ENCODE measurements around the gene SLC22A7. TPM values are rescaled to one million over a fixed set of nuclear protein-coding genes. Genes with fewer than 3 reads are reported as not detected.

SLC22A7 gene
- total RNA-seq, 6 experiments from 2014 or later = not detected

DNA sequence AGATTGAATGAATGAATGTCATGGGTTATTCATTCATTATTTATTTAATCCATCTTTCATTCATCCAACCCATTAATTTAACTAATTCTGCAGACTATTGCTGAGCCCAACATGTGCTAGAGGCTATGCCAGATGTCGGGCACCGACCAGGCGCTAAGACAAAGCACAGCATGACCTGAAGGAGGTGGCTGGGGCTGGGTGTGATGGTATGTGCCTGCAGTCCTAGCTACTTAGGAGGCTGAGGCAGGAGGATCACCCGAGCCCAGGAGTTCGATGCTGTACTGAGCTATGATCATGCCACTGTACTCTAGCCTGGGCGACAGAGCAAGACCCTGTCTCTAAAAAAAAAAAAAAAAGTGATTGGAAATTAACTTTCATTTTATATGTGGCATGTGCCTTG is 5.7 kb upstream of the SLC22A7 start:
- no peaks in the 10 kb centered on the region; the same call in 1 of the 2 replicates for H3K4me1 Mint-ChIP-seq (ENCODE audit: low read depth)
- TF ChIP-seq, protein P1, sequence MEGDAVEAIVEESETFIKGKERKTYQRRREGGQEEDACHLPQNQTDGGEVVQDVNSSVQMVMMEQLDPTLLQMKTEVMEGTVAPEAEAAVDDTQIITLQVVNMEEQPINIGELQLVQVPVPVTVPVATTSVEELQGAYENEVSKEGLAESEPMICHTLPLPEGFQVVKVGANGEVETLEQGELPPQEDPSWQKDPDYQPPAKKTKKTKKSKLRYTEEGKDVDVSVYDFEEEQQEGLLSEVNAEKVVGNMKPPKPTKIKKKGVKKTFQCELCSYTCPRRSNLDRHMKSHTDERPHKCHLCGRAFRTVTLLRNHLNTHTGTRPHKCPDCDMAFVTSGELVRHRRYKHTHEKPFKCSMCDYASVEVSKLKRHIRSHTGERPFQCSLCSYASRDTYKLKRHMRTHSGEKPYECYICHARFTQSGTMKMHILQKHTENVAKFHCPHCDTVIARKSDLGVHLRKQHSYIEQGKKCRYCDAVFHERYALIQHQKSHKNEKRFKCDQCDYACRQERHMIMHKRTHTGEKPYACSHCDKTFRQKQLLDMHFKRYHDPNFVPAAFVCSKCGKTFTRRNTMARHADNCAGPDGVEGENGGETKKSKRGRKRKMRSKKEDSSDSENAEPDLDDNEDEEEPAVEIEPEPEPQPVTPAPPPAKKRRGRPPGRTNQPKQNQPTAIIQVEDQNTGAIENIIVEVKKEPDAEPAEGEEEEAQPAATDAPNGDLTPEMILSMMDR (IDR thresholded peaks at IDR 0.05) = no peak
- peaks cover 21% of the 10 kb centered on the region for H3K27me3 Mint-ChIP-seq (ENCODE audit: insufficient read depth)
- no peak overlapping the region for H3K4me3 Mint-ChIP-seq
- no peaks in the 10 kb centered on the region for H3K36me3 Mint-ChIP-seq (ENCODE audit: low read depth)
- DNase-seq = no peak
- H3K9me3 Mint-ChIP-seq = no peaks in the 10 kb centered on the region
- no peak overlapping the region for H3K27ac Mint-ChIP-seq

DNA sequence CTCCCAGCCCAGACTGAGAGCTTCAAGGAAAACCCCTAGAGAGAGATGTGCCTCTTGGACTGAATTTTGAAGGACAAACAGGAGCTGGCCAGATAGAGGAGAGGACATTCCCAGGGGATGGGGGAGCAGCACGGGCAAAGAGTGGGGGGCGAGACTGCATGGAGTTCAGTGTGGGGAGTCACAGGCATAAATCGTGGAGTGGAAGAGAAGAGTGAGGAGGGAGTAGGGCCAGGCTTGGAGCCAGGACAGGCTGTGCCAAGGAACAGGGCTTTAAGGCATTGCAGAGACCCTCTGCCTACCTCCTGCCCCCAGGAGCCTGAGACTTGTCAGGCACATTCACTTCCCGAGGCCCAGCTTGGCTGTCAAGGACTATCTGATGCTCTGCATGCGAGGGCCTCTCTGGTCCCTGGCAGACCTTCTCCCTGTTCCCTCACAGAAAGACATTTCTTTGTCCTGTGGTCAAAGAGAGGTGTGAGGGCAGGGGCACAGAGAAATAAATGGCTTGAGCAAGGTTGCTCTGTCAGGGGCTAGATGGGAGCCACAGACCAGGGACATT is 5.2 kb upstream of the SLC22A7 start:
- Mint-ChIP-seq H3K27me3 (ENCODE audit: insufficient read depth) (peaks cover 21% of the 10 kb centered on the region), H3K27ac (no peak overlapping the region), H3K4me3 (no peak overlapping the region), H3K36me3 (ENCODE audit: low read depth) (no peaks in the 10 kb centered on the region), H3K9me3 (no peaks in the 10 kb centered on the region), H3K4me1 (ENCODE audit: low read depth) (no peaks in the 10 kb centered on the region)
- no peak for DNase-seq
- TF ChIP-seq, protein P1 (IDR thresholded peaks at IDR 0.05) = no peak

DNA sequence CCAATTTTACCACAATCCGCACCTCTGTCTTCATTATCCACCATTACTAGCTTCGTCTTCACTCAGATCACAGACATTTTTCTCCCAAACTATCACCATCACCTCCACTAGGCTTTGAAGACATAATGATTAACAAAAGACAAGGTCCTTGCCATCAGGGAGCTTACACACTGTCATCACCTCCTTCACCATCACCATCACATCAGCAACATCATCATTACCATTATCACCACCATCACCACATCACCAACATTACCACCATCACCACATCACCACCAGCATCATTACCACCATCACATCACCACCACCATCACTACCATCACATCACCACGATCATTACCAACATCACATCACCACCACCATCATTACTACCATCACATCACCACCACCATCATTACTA is 4.4 kb upstream of the SLC22A7 start:
- Mint-ChIP-seq H3K4me1 (ENCODE audit: low read depth) (no peaks in the 10 kb centered on the region), H3K4me3 (no peak overlapping the region), H3K27ac (no peak overlapping the region), H3K36me3 (ENCODE audit: low read depth) (no peaks in the 10 kb centered on the region), H3K27me3 (ENCODE audit: insufficient read depth) (peaks cover 19% of the 10 kb centered on the region), H3K9me3 (no peaks in the 10 kb centered on the region)
- DNase-seq = no peak
- TF ChIP-seq, protein P1 (IDR thresholded peaks at IDR 0.05) = no peak

DNA sequence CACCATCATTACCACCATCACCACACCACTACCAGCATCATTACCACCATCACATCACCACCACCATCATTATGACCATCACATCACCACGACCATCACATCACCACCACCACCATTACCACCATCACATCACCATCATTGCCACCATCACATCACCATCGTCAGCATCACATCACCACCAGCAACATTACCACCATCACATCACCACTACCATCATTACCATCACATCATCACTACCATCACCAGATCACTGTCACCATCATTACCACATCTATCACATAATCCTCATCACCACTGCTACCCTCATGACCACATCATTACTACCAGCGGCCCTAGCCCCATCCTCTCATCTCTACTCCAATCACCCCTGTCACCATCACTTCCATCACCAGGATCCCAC is 3.5 kb upstream of the SLC22A7 start:
- Mint-ChIP-seq H3K27ac (no peak overlapping the region), H3K9me3 (no peaks in the 10 kb centered on the region), H3K4me1 (ENCODE audit: low read depth) (no peaks in the 10 kb centered on the region), H3K27me3 (ENCODE audit: insufficient read depth) (peaks cover 23% of the 10 kb centered on the region), H3K36me3 (ENCODE audit: low read depth) (no peaks in the 10 kb centered on the region), H3K4me3 (no peak overlapping the region)
- TF ChIP-seq, protein P1 (IDR thresholded peaks at IDR 0.05) = no peak
- no peak for DNase-seq

DNA sequence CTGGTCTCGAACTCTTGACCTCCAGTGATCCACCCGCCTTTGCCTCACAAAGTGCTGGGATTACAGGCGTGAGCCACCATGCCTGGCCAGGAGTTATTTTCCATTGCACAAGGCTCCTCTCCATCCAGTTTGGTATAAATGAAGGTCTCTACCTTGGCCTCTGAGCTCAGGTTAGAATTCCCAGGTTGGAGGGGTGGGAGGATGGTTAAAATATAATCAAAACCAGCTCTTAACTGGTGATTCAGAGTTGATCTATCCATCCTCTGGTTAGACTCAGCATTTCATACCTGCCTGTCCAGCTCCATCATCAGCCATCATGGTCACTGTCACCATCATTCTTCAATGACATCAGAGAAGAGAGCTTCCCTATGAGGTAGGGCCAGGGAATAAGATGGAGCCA is 2.6 kb upstream of the SLC22A7 start:
- no peaks in the 10 kb centered on the region for H3K9me3 Mint-ChIP-seq
- H3K27me3 Mint-ChIP-seq (ENCODE audit: insufficient read depth) = peaks cover 24% of the 10 kb centered on the region

More for the DNA sequence above, 2.6 kb upstream of the SLC22A7 start:
- H3K36me3 Mint-ChIP-seq (ENCODE audit: low read depth) = no peaks in the 10 kb centered on the region
- H3K4me1 Mint-ChIP-seq (ENCODE audit: low read depth) = peaks cover 6% of the 10 kb centered on the region; the same call in 1 of the 2 replicates
- no peak overlapping the region for H3K4me3 Mint-ChIP-seq
- DNase-seq = no peak
- TF ChIP-seq, protein P1 (IDR thresholded peaks at IDR 0.05) = no peak
- no peak overlapping the region for H3K27ac Mint-ChIP-seq

All from HFFc6 (cell line).